HG02943 (cell line): ENCODE measurements around the gene C20orf96.
"Not testable (repeated sequence)": the region's sequence is repeated elsewhere in the genome, so short reads cannot be mapped to it uniquely, and the experiment has no call there.

ENCODE experiments used
- ATAC-seq: cut with Tn5 transposase; IDR thresholded peaks from one replicate; pipeline ENCODE4 v1.9.1; 2021; ENCODE audit warnings: mild to moderate bottlenecking, low read depth, moderate library complexity; ENCODE audit not compliant: unreplicated experiment

Gene C20orf96

DNA sequence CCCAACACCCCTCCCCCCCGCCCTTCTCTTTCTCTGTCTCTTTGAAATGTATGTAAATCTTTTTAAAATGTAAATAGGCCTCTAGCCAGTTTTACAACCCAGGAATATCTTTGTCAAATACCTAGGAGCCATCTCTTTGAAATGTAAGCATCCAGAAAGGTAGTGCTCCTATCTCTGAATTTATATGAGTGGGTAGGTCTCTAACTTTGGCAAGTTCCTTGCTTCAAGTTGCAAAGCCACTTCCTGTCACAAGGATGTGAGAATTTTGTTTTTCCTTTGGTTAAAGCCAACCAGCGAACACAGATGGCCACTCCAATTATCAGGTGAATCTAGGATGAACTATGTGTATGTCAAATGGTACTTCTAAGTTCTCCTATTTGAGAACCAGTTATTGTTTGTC lies 39.2 kb downstream of the C20orf96 start:
- ATAC-seq, result no peak

DNA sequence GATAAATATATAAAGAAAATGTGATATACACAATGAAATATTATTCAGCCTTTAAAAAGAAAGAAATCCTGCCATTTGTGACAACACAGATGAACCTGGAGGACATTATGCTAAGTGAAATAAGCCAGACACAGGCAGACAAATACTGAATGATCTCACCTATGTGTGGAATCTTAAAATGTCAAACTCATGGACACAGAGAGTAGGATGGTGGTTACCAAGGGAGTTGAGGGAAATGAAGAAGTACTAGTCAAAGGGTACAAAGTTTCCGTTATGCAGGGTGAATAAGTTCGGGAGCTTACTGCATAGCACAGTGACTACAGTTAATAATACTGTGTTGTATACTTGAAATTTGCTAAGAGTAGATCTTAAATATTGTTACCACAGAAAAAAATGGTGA lies 47.6 kb downstream of the C20orf96 start:
- no peak for ATAC-seq

DNA sequence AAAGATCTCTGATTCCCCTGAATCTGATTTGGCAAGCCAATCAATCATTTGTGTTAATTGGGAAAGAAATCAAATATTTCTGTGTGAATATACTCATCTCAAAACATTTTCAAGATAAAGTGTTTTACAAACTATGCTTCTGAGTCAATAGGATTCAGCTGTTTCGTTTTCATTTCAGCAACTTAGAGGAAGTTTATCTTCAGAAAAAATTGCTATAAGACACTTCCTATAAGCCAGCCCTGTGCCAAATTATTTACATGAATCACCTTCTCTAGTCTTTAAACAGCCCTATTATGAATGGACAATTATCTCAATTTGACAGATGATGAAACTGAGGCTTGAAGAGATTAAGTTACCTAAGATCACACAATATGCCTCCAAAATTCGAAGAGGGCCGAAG lies 52.6 kb downstream of the C20orf96 start:
- ATAC-seq, result no peak

DNA sequence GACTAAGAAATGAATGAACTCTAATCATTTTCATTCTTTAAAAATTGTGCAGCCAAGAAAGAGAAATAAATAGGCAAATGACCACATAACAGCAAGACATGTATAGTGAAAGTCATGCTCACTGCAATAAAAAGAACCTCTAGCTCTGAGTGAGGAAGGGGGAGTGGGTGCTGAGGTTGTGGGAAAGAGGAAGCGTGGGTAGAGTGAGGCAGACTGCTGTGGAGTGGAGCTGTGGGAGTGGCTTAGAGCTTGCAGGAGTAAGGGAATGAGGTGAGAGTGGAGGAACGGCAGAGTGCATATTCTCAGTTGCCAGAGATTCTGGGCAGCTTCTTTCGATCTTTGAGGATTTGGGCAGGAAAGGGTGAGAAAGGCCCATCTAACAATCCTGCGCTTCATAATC lies 53.1 kb downstream of the C20orf96 start:
- no peak for ATAC-seq

DNA sequence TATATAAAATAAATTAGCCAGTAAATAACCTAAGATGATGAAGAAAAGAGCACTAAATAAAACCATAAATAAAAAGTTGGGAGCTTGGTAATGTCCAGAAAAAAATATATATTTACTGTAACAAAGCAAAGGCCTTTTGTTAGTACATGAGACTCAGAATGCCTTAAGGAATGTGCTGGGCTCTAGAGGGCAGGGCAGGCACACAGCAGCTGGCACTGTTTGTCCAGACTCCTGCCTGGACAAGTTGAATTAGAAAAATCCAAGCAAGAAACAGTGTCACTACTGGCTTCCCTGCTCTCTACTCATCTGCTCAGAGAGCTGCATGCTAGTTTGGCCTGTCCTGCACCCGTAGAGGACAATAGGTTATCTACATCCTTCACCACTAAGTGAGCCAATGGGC lies 54.7 kb downstream of the C20orf96 start:
- ATAC-seq, result no peak

DNA sequence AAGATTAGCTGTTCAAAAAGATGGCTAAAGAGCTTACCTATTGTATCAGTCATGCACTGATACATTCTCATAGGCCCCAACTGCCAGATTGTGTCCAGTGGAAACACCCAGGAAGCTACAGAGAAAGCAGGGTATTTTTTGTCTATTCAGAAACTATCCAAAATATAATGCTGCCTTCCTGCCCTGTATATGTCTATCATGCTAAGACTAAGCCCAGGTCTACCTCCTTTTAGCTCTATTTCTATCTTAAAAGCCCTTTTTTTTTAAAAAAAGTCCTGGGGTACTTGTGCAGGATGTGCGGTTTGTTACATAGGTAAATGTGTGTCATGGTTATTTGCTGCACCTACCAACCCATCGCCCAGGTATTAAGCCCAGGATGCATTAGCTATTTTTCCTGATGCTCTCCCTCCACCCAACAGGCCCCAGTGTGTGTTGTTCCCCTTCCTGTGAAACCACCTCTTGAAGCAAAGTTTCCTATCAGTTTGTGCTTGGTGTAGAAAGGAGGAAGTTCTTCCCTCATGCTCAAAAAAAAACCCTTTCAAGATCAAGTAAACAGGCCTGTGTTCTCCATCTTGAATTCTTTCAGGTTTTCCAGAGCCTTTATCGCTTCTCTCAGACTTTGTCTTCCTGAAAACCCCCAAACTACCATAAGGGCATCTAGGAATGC lies 63.0 kb downstream of the C20orf96 start:
- ATAC-seq, result no peak

DNA sequence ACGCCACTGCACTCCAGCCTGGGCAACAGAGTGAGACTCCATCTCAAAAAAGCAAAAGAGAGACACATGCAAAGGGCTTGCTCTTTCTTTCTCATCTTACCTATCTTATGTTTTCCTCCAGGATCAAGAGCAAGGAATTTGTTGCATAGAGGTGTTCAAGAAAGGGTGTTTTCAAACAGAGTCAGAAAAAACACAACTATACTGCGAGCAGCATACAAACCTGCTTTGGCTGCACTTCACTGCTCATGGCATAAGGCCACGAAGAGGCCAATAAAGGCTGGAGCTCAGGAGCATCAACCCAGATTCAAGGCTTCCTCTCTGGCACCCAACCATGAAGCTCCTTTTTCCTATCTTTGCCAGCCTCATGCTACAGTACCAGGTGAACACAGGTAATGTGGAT lies 63.6 kb downstream of the C20orf96 start, which contains the start of gene DEFB129:
Gene DEFB129, plus strand, starts transcription at position 301 of the 400 bp plus-strand sequence. Its CDS starts 31 bp downstream, at position 332.
- no peak for ATAC-seq

DNA sequence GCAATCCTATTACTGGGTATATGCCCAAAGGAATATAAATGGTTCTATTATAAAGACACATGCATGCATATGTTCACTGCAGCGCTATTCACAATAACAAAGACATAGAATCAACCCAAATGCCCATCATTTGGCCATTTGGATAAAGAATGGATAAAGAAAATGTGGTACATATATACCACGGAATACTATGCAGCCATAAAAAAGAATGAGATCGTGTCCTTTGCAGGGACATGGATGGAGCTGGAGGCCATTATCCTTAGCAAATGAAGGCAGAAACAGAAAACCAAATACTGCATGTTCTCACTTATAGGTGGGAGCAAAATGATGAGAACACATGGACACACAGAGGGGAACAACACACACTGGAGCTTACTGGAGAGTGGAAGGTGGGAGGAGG lies 64.7 kb downstream of the C20orf96 start:
- not testable (repeated sequence) for ATAC-seq

DNA sequence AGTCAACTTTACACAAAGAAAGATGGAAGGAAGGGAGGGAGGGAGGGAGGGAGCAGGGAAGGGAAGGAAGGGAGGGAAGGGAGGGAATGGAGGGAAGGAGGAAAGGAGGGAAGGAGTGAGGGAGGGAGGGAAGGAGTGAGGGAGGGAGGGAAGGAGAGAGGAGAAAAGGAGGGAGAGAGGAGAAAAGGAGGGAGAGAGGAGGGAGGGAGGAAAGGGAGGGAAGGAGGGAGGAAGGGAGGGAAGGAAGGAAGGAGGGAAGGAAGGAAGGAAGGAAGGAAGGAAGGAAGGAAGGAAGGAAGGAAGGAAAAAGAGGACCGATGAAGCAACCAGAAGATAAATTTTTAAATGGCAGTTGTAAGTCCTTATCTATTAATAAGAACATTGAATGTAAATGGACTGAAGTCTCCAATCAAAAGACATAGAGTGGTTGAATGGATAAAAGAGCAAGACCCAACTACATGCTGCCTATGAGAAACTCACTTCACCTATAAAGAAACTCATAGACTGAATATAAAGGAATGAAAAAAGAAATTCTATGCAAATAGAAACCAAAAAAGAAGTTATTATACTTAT lies 69.2 kb downstream of the C20orf96 start:
- no peak for ATAC-seq
